PC-3 (cell line): Measurements from ENCODE around the gene TNNT2. TPM values are rescaled to one million over a fixed set of nuclear protein-coding genes. Genes with fewer than 3 reads are reported as not detected.

ENCODE experiments used
- ATAC-seq: fragments of 200-7000 bp; cut with Tn5 transposase; 2 replicates; pipeline ENCODE4 v1.9.1; 2020; ENCODE audit warnings: mild to moderate bottlenecking, moderate library complexity
- BruUV-seq: library from RNA; stranded (reverse); fragments of 400-500 nt; replicated peaks from 2 replicates; lab custom pipeline; 2021; lab: Mats Ljungman, UMichigan
- CTCF ChIA-PET: fragments of 300-600 bp; sonication (Branson Sonifier 250); formaldehyde crosslinking; loops from one replicate; lab custom pipeline; 2022; ENCODE audit warnings: antibody characterized with exemption; lab: Charles Lee
- POLR2A ChIA-PET: fragments of 300-600 bp; sonication (Branson Sonifier 250); formaldehyde crosslinking; loops from one replicate; lab custom pipeline; 2022; ENCODE audit warnings: antibody characterized with exemption; ENCODE audit not compliant: unreplicated experiment; lab: Charles Lee
- DNase-seq: peaks from one replicate; pipeline ENCODE4 v3.0.0-alpha.2; 2015
- H2AFZ ChIP-seq: fragments of 300-600 bp; sonication (generic); 2 replicates; pipeline ENCODE4 v1.6.0; 2016; ENCODE audit warnings: antibody characterized with exemption, low read length
- H3F3A ChIP-seq: fragments of 300-600 bp; sonication (generic); one replicate; pipeline ENCODE4 v1.6.0; 2017; ENCODE audit warnings: antibody characterized with exemption, low read length, control low read depth, mild to moderate bottlenecking; ENCODE audit not compliant: unreplicated experiment
- H3K27ac ChIP-seq: fragments of 300-600 bp; sonication (generic); 2 replicates; pipeline ENCODE4 v1.5.1; 2016; ENCODE audit warnings: mild to moderate bottlenecking, low read length
- H3K27me3 ChIP-seq: fragments of 300-600 bp; sonication (generic); 2 replicates; pipeline ENCODE4 v1.6.1; 2016; ENCODE audit warnings: low read length, mixed read lengths
- H3K36me3 ChIP-seq: fragments of 300-600 bp; sonication (generic); 2 replicates; pipeline ENCODE4 v1.6.1; 2016; ENCODE audit warnings: low read depth, mixed run types, low read length, mixed read lengths
- H3K4me1 ChIP-seq: fragments of 300-600 bp; sonication (generic); 2 replicates; pipeline ENCODE4 v1.5.1; 2016; ENCODE audit warnings: low read length; ENCODE audit not compliant: insufficient read depth
- H3K4me2 ChIP-seq: fragments of 300-600 bp; sonication (generic); 2 replicates; pipeline ENCODE4 v1.6.0; 2016; ENCODE audit warnings: low read length
- H3K4me3 ChIP-seq: fragments of 300-600 bp; sonication (generic); 2 replicates; pipeline ENCODE4 v1.5.1; 2016; ENCODE audit warnings: mild to moderate bottlenecking, low read length, mixed read lengths
- H3K79me2 ChIP-seq: fragments of 300-600 bp; sonication (generic); 2 replicates; pipeline ENCODE4 v1.6.1; 2017; ENCODE audit warnings: low read length, mixed read lengths
- H3K9ac ChIP-seq: fragments of 300-600 bp; sonication (generic); 2 replicates; pipeline ENCODE4 v1.6.0; 2016; ENCODE audit warnings: mild to moderate bottlenecking, low read length
- H3K9me2 ChIP-seq: fragments of 300-600 bp; sonication (generic); replicated peaks from 2 replicates; pipeline ENCODE4 v1.6.1; 2016; ENCODE audit warnings: mixed run types, low read length, mixed read lengths
- H3K9me3 ChIP-seq: fragments of 300-600 bp; sonication (generic); 2 replicates; pipeline ENCODE4 v1.6.1; 2016; ENCODE audit warnings: low read length, mixed read lengths
- H4K20me1 ChIP-seq: fragments of 300-600 bp; sonication (generic); 2 replicates; pipeline ENCODE4 v1.6.1; 2016; ENCODE audit warnings: low read length, mixed read lengths
- CTCF ChIP-seq: fragments of 300-600 bp; sonication (generic); conservative IDR thresholded peaks from 2 replicates; pipeline ENCODE4 v1.5.1; 2017; ENCODE audit warnings: antibody characterized with exemption, low read depth, mild to moderate bottlenecking, low read length
- EZH2 ChIP-seq: fragments of 300-600 bp; sonication (generic); IDR thresholded peaks from one replicate; pipeline ENCODE4 v1.6.1; 2017; ENCODE audit warnings: antibody characterized with exemption, mild to moderate bottlenecking, low read length; ENCODE audit not compliant: unreplicated experiment
- EZH2phosphoT487 ChIP-seq: fragments of 300-600 bp; sonication (generic); IDR thresholded peaks from 2 replicates; pipeline ENCODE4 v1.6.1; 2018; ENCODE audit warnings: mild to moderate bottlenecking, antibody characterized with exemption, low read length, borderline replicate concordance
- intact Hi-C: fragments of 100-400 bp; cut with micrococcal nuclease; formaldehyde crosslinking; loops from 2 replicates; pipeline ENCODE4 v1.9.0; 2023
- total RNA-seq: library from RNA; depleted of rRNA; stranded (reverse); fragments of >200 nt; gene quantifications from 2 replicates; pipeline ENCODE4 v1.2.3, GENCODE V29; 2014

Gene TNNT2
- total RNA-seq, 1 experiment from 2014 or later, result 1.1 TPM

GRCh38 chr1:201317551-201317950, 59.9 kb downstream of the TNNT2 start:
- TF ChIP-seq CTCF (no peak), EZH2phosphoT487 (no peak), EZH2 (no peak)
- ChIA-PET CTCF (interaction anchor here (0.6 kb wide), 1 partner anchor 84 kb away, joined by 3 read pairs; no protein-coding TSS in a partner anchor), POLR2A (interaction anchor here (0.6 kb wide), 1 partner anchor 35 kb away, joined by 3 read pairs; no protein-coding TSS in a partner anchor)
- Histone ChIP-seq H3K36me3 (peaks cover 100% of the 10 kb centered on the region), H3K9ac (no peak overlapping the region), H3F3A (no peaks in the 10 kb centered on the region), H3K27ac (no peak overlapping the region), H3K9me2 (no peaks in the 10 kb centered on the region), H3K4me2 (no peak overlapping the region), H2AFZ (no peak overlapping the region), H3K9me3 (no peaks in the 10 kb centered on the region), H3K79me2 (peaks cover 14% of the 10 kb centered on the region), H3K4me1 (no peaks in the 10 kb centered on the region), H3K27me3 (no peaks in the 10 kb centered on the region), H3K4me3 (no peak overlapping the region), H4K20me1 (no peaks in the 10 kb centered on the region)
- no peak for ATAC-seq
- BruUV-seq, result no TSS peak
- DNase-seq, result no peak
- intact Hi-C loops, result no loop called here

- H3K4me3 ChIP-seq, result no peak overlapping the region
- POLR2A ChIA-PET, result no interaction called here
- no peak for ATAC-seq
- no peaks in the 10 kb centered on the region for H3F3A ChIP-seq
- no peaks in the 10 kb centered on the region for H3K9me3 ChIP-seq
- peaks cover 98% of the 10 kb centered on the region for H3K36me3 ChIP-seq
- no peaks in the 10 kb centered on the region for H3K9me2 ChIP-seq
- CTCF ChIA-PET, result no interaction called here
- intact Hi-C loops, result no loop called here
- no peaks in the 10 kb centered on the region for H3K27me3 ChIP-seq
- no peak for DNase-seq
- H4K20me1 ChIP-seq, result no peaks in the 10 kb centered on the region
- BruUV-seq, result no TSS peak
- no peak overlapping the region for H3K4me2 ChIP-seq
- H2AFZ ChIP-seq, result no peak overlapping the region
- peaks cover 10% of the 10 kb centered on the region for H3K4me1 ChIP-seq
- H3K79me2 ChIP-seq, result peaks cover 24% of the 10 kb centered on the region
- H3K27ac ChIP-seq, result no peak overlapping the region
- TF ChIP-seq EZH2phosphoT487 (no peak), CTCF (no peak), EZH2 (no peak)
- no peak overlapping the region for H3K9ac ChIP-seq
Observed at GRCh38 chr1:201316556-201316955, 60.9 kb downstream of the TNNT2 start.

GRCh38 chr1:201313086-201313485, 64.4 kb downstream of the TNNT2 start:
- no peak overlapping the region for H3K9ac ChIP-seq
- no peaks in the 10 kb centered on the region for H3K9me2 ChIP-seq
- peaks cover 69% of the 10 kb centered on the region for H3K36me3 ChIP-seq
- intact Hi-C loops, result no loop called here
- TF ChIP-seq CTCF (no peak), EZH2phosphoT487 (no peak), EZH2 (no peak)
- H3K4me1 ChIP-seq, result peaks cover 45% of the 10 kb centered on the region
- H3K79me2 ChIP-seq, result peaks cover 53% of the 10 kb centered on the region
- ChIA-PET POLR2A (no interaction called here), CTCF (no interaction called here)
- no peak overlapping the region for H3K4me2 ChIP-seq
- H2AFZ ChIP-seq, result no peak overlapping the region
- H4K20me1 ChIP-seq, result no peaks in the 10 kb centered on the region
- DNase-seq (no peak), ATAC-seq (no peak)
- no peak overlapping the region for H3K27ac ChIP-seq
- H3K27me3 ChIP-seq, result no peaks in the 10 kb centered on the region
- no peaks in the 10 kb centered on the region for H3K9me3 ChIP-seq
- H3F3A ChIP-seq, result peaks cover 9% of the 10 kb centered on the region
- BruUV-seq, result no TSS peak
- no peak overlapping the region for H3K4me3 ChIP-seq
